Measurements from ENCODE around the gene TBCE. TPM values are rescaled to one million over a fixed set of nuclear protein-coding genes. Genes with fewer than 3 reads are reported as not detected.

The TBCE gene
- total and polyA plus RNA-seq, 9 of the 15 experiments (the other 6 are each of a cell fraction or from before 2014, with no cell fraction given), result 52.6 to 92.1 (median 82.1) TPM

- Histone ChIP-seq H3K4me3 (no peak overlapping the region), H3K79me2 (ENCODE audit: control insufficient read depth, insufficient read depth, low read length) (no peaks in the 10 kb centered on the region), H3K9me3 (replicated peaks; ENCODE audit: control insufficient read depth, insufficient read depth, low read depth, low read length) (no peaks in the 10 kb centered on the region), H4K20me1 (replicated peaks; ENCODE audit: control insufficient read depth, insufficient read depth, low read length) (no peaks in the 10 kb centered on the region), H2AFZ (ENCODE audit: low read depth, low read length) (no peak overlapping the region), H3K4me2 (ENCODE audit: insufficient read depth, low read length) (no peak overlapping the region), H3K9ac (ENCODE audit: insufficient read depth in 1 of 2, low read depth in 2 of 2, low read length in 2 of 2) (no peak overlapping the region), H3K27ac (ENCODE audit: extremely low read depth, low read depth, low read length) (no peak overlapping the region), H3K4me1 (replicated peaks in 1 of 2; ENCODE audit: control insufficient read depth in 2 of 2, insufficient read depth in 2 of 2, low read length in 2 of 2) (peaks cover 0 to 6% of the 10 kb centered on the region in 2 experiments; a peak in 3 of 5 replicates), H3K27me3 (ENCODE audit: control insufficient read depth in 2 of 2, insufficient read depth in 2 of 2, low read length in 2 of 2) (no peaks in the 10 kb centered on the region), H3K36me3 (ENCODE audit: control insufficient read depth, insufficient read depth, low read length) (peaks cover 91% of the 10 kb centered on the region), H3K9me1 (ENCODE audit: control insufficient read depth, insufficient read depth, low read length) (no peaks in the 10 kb centered on the region)
- POLR2A ChIA-PET, result interaction anchor here (0.5 to 1.1 kb wide), 2 partner anchors 25 to 47 kb away, joined by 3 read pairs; no protein-coding TSS in a partner anchor
- no peak for DNase-seq (ENCODE audit: extremely low read depth in 1 of 4, low spot score in 3 of 4)
- CTCF ChIA-PET (ENCODE audit: low intra/inter-chr PET ratio), result no interaction called here
- in situ Hi-C loops (cut with MboI) (no loop called here), intact Hi-C loops (cut with micrococcal nuclease) (no loop called here)
- no peak for ATAC-seq
- TF ChIP-seq, protein P1, sequence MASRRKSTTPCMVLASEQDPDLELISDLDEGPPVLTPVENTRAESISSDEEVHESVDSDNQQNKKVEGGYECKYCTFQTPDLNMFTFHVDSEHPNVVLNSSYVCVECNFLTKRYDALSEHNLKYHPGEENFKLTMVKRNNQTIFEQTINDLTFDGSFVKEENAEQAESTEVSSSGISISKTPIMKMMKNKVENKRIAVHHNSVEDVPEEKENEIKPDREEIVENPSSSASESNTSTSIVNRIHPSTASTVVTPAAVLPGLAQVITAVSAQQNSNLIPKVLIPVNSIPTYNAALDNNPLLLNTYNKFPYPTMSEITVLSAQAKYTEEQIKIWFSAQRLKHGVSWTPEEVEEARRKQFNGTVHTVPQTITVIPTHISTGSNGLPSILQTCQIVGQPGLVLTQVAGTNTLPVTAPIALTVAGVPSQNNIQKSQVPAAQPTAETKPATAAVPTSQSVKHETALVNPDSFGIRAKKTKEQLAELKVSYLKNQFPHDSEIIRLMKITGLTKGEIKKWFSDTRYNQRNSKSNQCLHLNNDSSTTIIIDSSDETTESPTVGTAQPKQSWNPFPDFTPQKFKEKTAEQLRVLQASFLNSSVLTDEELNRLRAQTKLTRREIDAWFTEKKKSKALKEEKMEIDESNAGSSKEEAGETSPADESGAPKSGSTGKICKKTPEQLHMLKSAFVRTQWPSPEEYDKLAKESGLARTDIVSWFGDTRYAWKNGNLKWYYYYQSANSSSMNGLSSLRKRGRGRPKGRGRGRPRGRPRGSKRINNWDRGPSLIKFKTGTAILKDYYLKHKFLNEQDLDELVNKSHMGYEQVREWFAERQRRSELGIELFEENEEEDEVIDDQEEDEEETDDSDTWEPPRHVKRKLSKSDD (conservative IDR thresholded peaks at IDR 0.05; ENCODE audit: low read length), result no peak
- TF ChIP-seq BCL6 (CRISPR knock-in tag; IDR thresholded peaks at IDR 0.05) (no peak), ZNF696 (CRISPR knock-in tag; conservative IDR thresholded peaks at IDR 0.05) (no peak), PTTG1 (tag; IDR thresholded peaks at IDR 0.05; ENCODE audit: low read depth) (no peak), CBFB (CRISPR knock-in tag; IDR thresholded peaks at IDR 0.05) (no peak)
- TF ChIP-seq, protein P2, sequence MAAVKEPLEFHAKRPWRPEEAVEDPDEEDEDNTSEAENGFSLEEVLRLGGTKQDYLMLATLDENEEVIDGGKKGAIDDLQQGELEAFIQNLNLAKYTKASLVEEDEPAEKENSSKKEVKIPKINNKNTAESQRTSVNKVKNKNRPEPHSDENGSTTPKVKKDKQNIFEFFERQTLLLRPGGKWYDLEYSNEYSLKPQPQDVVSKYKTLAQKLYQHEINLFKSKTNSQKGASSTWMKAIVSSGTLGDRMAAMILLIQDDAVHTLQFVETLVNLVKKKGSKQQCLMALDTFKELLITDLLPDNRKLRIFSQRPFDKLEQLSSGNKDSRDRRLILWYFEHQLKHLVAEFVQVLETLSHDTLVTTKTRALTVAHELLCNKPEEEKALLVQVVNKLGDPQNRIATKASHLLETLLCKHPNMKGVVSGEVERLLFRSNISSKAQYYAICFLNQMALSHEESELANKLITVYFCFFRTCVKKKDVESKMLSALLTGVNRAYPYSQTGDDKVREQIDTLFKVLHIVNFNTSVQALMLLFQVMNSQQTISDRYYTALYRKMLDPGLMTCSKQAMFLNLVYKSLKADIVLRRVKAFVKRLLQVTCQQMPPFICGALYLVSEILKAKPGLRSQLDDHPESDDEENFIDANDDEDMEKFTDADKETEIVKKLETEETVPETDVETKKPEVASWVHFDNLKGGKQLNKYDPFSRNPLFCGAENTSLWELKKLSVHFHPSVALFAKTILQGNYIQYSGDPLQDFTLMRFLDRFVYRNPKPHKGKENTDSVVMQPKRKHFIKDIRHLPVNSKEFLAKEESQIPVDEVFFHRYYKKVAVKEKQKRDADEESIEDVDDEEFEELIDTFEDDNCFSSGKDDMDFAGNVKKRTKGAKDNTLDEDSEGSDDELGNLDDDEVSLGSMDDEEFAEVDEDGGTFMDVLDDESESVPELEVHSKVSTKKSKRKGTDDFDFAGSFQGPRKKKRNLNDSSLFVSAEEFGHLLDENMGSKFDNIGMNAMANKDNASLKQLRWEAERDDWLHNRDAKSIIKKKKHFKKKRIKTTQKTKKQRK (IDR thresholded peaks at IDR 0.05; ENCODE audit: borderline replicate concordance, low read depth, low read length), result no peak
- TF ChIP-seq, protein P3, sequence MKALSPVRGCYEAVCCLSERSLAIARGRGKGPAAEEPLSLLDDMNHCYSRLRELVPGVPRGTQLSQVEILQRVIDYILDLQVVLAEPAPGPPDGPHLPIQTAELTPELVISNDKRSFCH (CRISPR knock-in tag; IDR thresholded peaks at IDR 0.05), result no peak
- TF ChIP-seq, protein P3 (tag; IDR thresholded peaks at IDR 0.05), result no peak
- WGBS (ENCODE audit: insufficient coverage, low coverage, missing lambda C conversion rate), result 90% methylated on average over 7 of the region's 7 CpGs
- TSS peak; percentile 27 for BruUV-seq (replicated peaks)
- no peak for FAIRE-seq
Observed at GRCh38 chr1:235448616-235449015, 81.4 kb downstream of the TBCE start.
